HEK293 (cell line): Measurements from ENCODE around the gene RNASE8.

ENCODE experiments used
- CTCF ChIA-PET: fragments of 350-600 bp; formaldehyde crosslinking; extraction: SDS; loops from one replicate; lab custom pipeline; 2021; ENCODE audit warnings: antibody characterized with exemption; lab: Yijun Ruan, JAX
- POLR2A ChIA-PET: fragments of 300-600 bp; formaldehyde crosslinking; extraction: SDS; loops from one replicate; lab custom pipeline; 2020; ENCODE audit warnings: antibody characterized with exemption, inconsistent platforms; lab: Yijun Ruan, JAX
- H3K27ac ChIP-seq: fragments of 200-500 bp; sonication (Bioruptor generic); 2 replicates; pipeline ENCODE4 v1.5.1; 2014; ENCODE audit warnings: low read depth, low read length, control low read depth, inconsistent platforms; ENCODE audit errors: extremely low read depth
- H3K36me3 ChIP-seq, 2 experiments: fragments of 200-500 bp in 1 of 2; sonication (Bioruptor generic) in 1 of 2; 1 replicate in 1 of 2; 2 replicates in 1 of 2; pipeline ENCODE4 v1.5.1; 2014 to 2017; ENCODE audit warnings: inconsistent platforms in 2 of 2, low read length in 2 of 2; ENCODE audit not compliant: control insufficient read depth in 2 of 2, insufficient read depth in 1 of 2
- H3K4me1 ChIP-seq: fragments of 200-500 bp; sonication (Bioruptor generic); 2 replicates; pipeline ENCODE4 v1.5.1; 2014; ENCODE audit warnings: mild to moderate bottlenecking, low read length, inconsistent platforms; ENCODE audit not compliant: control insufficient read depth, insufficient read depth
- H3K4me3 ChIP-seq: 2 replicates; pipeline ENCODE4 v1.5.1; 2011; ENCODE audit warnings: low read depth, mild to moderate bottlenecking, control low read depth, low read length, moderate library complexity
- H3K9me3 ChIP-seq: fragments of 200-500 bp; sonication (Bioruptor generic); 2 replicates; pipeline ENCODE4 v1.5.1; 2014; ENCODE audit warnings: low read depth, low read length, inconsistent platforms; ENCODE audit not compliant: control insufficient read depth, insufficient read depth
- GLIS1 ChIP-seq: fragments of 450-650 bp; formaldehyde crosslinking; IDR thresholded peaks from 2 replicates; pipeline ENCODE4 v1.5.1; 2016; ENCODE audit warnings: missing biosample characterization, missing genetic modification characterization
- KLF1 ChIP-seq: fragments of 450-650 bp; formaldehyde crosslinking; IDR thresholded peaks from 2 replicates; pipeline ENCODE4 v1.5.1; 2016; ENCODE audit warnings: missing biosample characterization, missing genetic modification characterization
- MYNN ChIP-seq: fragments of 450-650 bp; formaldehyde crosslinking; IDR thresholded peaks from 2 replicates; pipeline ENCODE4 v1.5.1; 2016; ENCODE audit warnings: missing biosample characterization, missing genetic modification characterization, borderline replicate concordance
- SCRT2 ChIP-seq: fragments of 450-650 bp; formaldehyde crosslinking; IDR thresholded peaks from 2 replicates; pipeline ENCODE4 v1.5.1; 2016; ENCODE audit warnings: missing biosample characterization, missing genetic modification characterization
- TCF7L2 ChIP-seq: IDR thresholded peaks from 2 replicates; pipeline ENCODE4 v1.6.1; 2011; ENCODE audit warnings: low read depth, mild to moderate bottlenecking, inconsistent platforms, low read length, moderate library complexity, borderline replicate concordance
- ZBTB17 ChIP-seq: fragments of 450-650 bp; formaldehyde crosslinking; IDR thresholded peaks from 2 replicates; pipeline ENCODE4 v1.5.1; 2016; ENCODE audit warnings: missing biosample characterization, missing genetic modification characterization
- ZFP41 ChIP-seq: fragments of 450-650 bp; formaldehyde crosslinking; IDR thresholded peaks from 2 replicates; pipeline ENCODE4 v1.5.1; 2016; ENCODE audit warnings: missing biosample characterization, missing genetic modification characterization, borderline replicate concordance
- ZIC2 ChIP-seq: fragments of 450-650 bp; formaldehyde crosslinking; IDR thresholded peaks from 2 replicates; pipeline ENCODE4 v1.5.1; 2016; ENCODE audit warnings: missing biosample characterization, missing genetic modification characterization
- ZNF138 ChIP-seq: fragments of 450-650 bp; formaldehyde crosslinking; IDR thresholded peaks from 2 replicates; pipeline ENCODE4 v1.5.1; 2016; ENCODE audit warnings: missing biosample characterization, missing genetic modification characterization, borderline replicate concordance
- ZNF23 ChIP-seq: fragments of 450-650 bp; formaldehyde crosslinking; IDR thresholded peaks from 2 replicates; pipeline ENCODE4 v1.5.1; 2016; ENCODE audit warnings: missing biosample characterization, missing genetic modification characterization, borderline replicate concordance
- ZNF24 ChIP-seq: fragments of 450-650 bp; formaldehyde crosslinking; IDR thresholded peaks from 2 replicates; pipeline ENCODE4 v1.5.1; 2016; ENCODE audit warnings: missing biosample characterization, missing genetic modification characterization
- ZNF311 ChIP-seq: fragments of 450-650 bp; formaldehyde crosslinking; IDR thresholded peaks from 2 replicates; pipeline ENCODE4 v1.5.1; 2017; ENCODE audit warnings: missing biosample characterization, missing genetic modification characterization, borderline replicate concordance
- ZNF341 ChIP-seq: fragments of 450-650 bp; formaldehyde crosslinking; IDR thresholded peaks from 2 replicates; pipeline ENCODE4; 2016; ENCODE audit warnings: low read depth, missing biosample characterization, missing genetic modification characterization
- ZNF394 ChIP-seq: fragments of 450-650 bp; formaldehyde crosslinking; IDR thresholded peaks from 2 replicates; pipeline ENCODE4 v1.5.1; 2016; ENCODE audit warnings: missing biosample characterization, missing genetic modification characterization, mild to moderate bottlenecking, moderate library complexity, borderline replicate concordance
- ZNF629 ChIP-seq: fragments of 450-650 bp; formaldehyde crosslinking; IDR thresholded peaks from 2 replicates; pipeline ENCODE4 v1.5.1; 2017; ENCODE audit warnings: missing biosample characterization, missing genetic modification characterization
- ZNF654 ChIP-seq: fragments of 450-650 bp; formaldehyde crosslinking; IDR thresholded peaks from 2 replicates; pipeline ENCODE4 v1.5.1; 2016; ENCODE audit warnings: low read depth, missing biosample characterization, missing genetic modification characterization
- ZNF707 ChIP-seq: fragments of 450-650 bp; formaldehyde crosslinking; IDR thresholded peaks from 2 replicates; pipeline ENCODE4 v1.5.1; 2016; ENCODE audit warnings: missing biosample characterization, missing genetic modification characterization
- TF ChIP-seq, protein P1 (sequence below): fragments of 450-650 bp; formaldehyde crosslinking; IDR thresholded peaks from 2 replicates; pipeline ENCODE4 v1.5.1; 2016; ENCODE audit warnings: missing biosample characterization, missing genetic modification characterization, borderline replicate concordance
- TF ChIP-seq, protein P2 (sequence below): fragments of 450-650 bp; formaldehyde crosslinking; conservative IDR thresholded peaks from 2 replicates; pipeline ENCODE4 v1.5.1; 2016; ENCODE audit warnings: low read depth, missing biosample characterization, missing genetic modification characterization
- TF ChIP-seq, protein P3 (sequence below): fragments of 450-650 bp; formaldehyde crosslinking; IDR thresholded peaks from 2 replicates; pipeline ENCODE4 v1.5.1; 2016; ENCODE audit warnings: missing biosample characterization, missing genetic modification characterization, borderline replicate concordance
- TF ChIP-seq, protein P4 (sequence below): fragments of 450-650 bp; formaldehyde crosslinking; IDR thresholded peaks from 2 replicates; pipeline ENCODE4 v1.5.1; 2016; ENCODE audit warnings: missing biosample characterization, missing genetic modification characterization

The RNASE8 gene

DNA sequence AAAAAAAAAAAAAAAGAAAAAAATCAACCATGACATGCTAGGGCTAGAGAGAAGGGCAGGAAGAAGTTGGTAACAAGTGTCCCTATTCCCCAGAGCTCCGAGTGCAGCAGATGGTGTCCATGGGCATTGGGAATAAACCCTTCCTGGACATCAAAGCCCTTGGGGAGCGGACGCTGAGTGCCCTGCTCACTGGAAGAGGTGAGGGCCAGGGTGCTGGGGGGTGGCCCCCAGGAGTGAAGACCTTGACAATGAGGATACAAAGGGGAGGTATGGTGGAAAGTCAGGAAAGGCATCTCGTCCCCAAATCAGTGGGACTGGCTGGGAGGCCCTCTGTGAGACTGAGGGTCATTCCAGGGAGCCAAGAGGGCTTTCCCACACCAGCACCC, 29.3 kb downstream of the RNASE8 start (continued):
- TF ChIP-seq, protein P1, sequence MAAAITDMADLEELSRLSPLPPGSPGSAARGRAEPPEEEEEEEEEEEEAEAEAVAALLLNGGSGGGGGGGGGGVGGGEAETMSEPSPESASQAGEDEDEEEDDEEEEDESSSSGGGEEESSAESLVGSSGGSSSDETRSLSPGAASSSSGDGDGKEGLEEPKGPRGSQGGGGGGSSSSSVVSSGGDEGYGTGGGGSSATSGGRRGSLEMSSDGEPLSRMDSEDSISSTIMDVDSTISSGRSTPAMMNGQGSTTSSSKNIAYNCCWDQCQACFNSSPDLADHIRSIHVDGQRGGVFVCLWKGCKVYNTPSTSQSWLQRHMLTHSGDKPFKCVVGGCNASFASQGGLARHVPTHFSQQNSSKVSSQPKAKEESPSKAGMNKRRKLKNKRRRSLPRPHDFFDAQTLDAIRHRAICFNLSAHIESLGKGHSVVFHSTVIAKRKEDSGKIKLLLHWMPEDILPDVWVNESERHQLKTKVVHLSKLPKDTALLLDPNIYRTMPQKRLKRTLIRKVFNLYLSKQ: no peak
- TF ChIP-seq ZFP41 (tag by site-specific recombination): no peak

DNA sequence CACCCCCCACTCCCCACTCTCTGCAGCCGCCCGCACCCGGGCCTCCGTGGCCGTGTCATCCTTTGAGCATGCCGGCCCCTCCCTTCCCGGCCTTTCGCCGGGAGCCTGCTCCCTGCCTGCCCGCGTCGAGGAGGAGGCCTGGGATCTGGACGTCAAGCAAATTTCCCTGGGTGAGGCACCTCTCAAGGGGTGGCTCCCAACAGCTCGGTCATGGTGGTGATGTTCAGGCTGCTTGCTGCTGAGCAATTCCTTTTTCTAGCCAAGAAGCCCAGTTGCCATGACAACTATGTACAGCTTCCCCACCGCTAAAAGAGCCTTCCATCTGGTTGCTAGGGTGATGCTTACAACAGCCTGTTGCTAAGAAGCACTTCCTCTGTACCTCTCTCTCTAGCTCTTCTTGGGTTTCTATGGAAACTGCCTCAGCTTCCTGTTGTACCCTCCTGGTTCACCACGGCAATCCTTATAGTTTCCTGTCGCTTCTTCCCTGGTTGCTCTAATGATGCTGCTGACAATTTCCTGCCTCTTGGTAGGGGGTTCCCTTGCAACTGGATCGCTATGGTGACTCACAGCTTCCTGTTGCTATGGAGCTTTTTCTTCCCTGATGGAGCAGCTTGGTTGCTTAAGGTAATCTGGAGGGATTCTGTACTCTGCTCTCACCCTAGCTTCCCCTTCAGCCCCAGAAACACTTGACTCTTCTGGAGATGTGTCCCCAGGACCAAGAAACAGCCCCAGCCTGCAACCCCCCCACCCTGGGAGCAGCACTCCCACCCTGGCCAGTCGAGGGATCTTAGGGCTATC, 29.9 kb downstream of the RNASE8 start:
- POLR2A ChIA-PET: interaction anchor here (0.6 to 9.9 kb wide), 6 partner anchors 11 to 73 kb away, joined by 3 to 71 read pairs (median 4); partner anchors contain the start of genes ARHGEF40 and ZNF219
- Histone ChIP-seq H3K36me3 (peaks cover 11 to 82% of the 10 kb centered on the region in 2 experiments; a peak in 2 of 3 replicates), H3K4me3 (no peak overlapping the region), H3K27ac (no peak overlapping the region), H3K4me1 (no peaks in the 10 kb centered on the region), H3K9me3 (no peaks in the 10 kb centered on the region)
- CTCF ChIA-PET: interaction anchor here (1.1 to 4.0 kb wide), 6 partner anchors 10 to 391 kb away, joined by 4 to 42 read pairs (median 11); partner anchors contain the start of gene ARHGEF40
- TF ChIP-seq ZIC2 (tag by site-specific recombination) (0 out of 2 replicates have a peak, but pooled peaks have one; percentile 12), SCRT2 (peak; percentile 92), ZNF311 (tag by site-specific recombination) (no peak), MYNN (tag by site-specific recombination) (peak; percentile 95), ZNF654 (no peak), ZNF138 (tag by site-specific recombination) (no peak), TCF7L2 (no peak), KLF1 (no peak), ZBTB17 (tag by site-specific recombination) (0 out of 2 replicates have a peak, but pooled peaks have one; percentile 49), ZNF707 (tag by site-specific recombination) (no peak), ZNF24 (tag by site-specific recombination) (no peak), ZNF341 (tag by site-specific recombination) (peak; percentile 68), ZNF629 (tag by site-specific recombination) (0 out of 2 replicates have a peak, but pooled peaks have one; percentile 24), ZNF23 (no peak), GLIS1 (peak; percentile 77), ZNF394 (tag by site-specific recombination) (0 out of 2 replicates have a peak, but pooled peaks have one; percentile 17)
- TF ChIP-seq, protein P2, sequence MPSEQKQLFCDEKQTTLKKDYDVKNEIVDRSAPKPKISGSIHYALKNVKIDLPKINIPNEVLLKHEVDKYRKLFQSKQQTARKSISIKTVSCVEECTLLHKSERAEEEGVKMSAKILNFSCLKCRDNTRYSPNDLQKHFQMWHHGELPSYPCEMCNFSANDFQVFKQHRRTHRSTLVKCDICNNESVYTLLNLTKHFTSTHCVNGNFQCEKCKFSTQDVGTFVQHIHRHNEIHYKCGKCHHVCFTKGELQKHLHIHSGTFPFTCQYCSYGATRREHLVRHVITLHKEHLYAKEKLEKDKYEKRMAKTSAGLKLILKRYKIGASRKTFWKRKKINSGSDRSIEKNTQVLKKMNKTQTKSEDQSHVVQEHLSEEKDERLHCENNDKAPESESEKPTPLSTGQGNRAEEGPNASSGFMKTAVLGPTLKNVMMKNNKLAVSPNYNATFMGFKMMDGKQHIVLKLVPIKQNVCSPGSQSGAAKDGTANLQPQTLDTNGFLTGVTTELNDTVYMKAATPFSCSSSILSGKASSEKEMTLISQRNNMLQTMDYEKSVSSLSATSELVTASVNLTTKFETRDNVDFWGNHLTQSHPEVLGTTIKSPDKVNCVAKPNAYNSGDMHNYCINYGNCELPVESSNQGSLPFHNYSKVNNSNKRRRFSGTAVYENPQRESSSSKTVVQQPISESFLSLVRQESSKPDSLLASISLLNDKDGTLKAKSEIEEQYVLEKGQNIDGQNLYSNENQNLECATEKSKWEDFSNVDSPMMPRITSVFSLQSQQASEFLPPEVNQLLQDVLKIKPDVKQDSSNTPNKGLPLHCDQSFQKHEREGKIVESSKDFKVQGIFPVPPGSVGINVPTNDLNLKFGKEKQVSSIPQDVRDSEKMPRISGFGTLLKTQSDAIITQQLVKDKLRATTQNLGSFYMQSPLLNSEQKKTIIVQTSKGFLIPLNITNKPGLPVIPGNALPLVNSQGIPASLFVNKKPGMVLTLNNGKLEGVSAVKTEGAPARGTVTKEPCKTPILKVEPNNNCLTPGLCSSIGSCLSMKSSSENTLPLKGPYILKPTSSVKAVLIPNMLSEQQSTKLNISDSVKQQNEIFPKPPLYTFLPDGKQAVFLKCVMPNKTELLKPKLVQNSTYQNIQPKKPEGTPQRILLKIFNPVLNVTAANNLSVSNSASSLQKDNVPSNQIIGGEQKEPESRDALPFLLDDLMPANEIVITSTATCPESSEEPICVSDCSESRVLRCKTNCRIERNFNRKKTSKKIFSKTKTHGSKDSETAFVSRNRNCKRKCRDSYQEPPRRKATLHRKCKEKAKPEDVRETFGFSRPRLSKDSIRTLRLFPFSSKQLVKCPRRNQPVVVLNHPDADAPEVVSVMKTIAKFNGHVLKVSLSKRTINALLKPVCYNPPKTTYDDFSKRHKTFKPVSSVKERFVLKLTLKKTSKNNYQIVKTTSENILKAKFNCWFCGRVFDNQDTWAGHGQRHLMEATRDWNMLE: no peak
- TF ChIP-seq, protein P3, sequence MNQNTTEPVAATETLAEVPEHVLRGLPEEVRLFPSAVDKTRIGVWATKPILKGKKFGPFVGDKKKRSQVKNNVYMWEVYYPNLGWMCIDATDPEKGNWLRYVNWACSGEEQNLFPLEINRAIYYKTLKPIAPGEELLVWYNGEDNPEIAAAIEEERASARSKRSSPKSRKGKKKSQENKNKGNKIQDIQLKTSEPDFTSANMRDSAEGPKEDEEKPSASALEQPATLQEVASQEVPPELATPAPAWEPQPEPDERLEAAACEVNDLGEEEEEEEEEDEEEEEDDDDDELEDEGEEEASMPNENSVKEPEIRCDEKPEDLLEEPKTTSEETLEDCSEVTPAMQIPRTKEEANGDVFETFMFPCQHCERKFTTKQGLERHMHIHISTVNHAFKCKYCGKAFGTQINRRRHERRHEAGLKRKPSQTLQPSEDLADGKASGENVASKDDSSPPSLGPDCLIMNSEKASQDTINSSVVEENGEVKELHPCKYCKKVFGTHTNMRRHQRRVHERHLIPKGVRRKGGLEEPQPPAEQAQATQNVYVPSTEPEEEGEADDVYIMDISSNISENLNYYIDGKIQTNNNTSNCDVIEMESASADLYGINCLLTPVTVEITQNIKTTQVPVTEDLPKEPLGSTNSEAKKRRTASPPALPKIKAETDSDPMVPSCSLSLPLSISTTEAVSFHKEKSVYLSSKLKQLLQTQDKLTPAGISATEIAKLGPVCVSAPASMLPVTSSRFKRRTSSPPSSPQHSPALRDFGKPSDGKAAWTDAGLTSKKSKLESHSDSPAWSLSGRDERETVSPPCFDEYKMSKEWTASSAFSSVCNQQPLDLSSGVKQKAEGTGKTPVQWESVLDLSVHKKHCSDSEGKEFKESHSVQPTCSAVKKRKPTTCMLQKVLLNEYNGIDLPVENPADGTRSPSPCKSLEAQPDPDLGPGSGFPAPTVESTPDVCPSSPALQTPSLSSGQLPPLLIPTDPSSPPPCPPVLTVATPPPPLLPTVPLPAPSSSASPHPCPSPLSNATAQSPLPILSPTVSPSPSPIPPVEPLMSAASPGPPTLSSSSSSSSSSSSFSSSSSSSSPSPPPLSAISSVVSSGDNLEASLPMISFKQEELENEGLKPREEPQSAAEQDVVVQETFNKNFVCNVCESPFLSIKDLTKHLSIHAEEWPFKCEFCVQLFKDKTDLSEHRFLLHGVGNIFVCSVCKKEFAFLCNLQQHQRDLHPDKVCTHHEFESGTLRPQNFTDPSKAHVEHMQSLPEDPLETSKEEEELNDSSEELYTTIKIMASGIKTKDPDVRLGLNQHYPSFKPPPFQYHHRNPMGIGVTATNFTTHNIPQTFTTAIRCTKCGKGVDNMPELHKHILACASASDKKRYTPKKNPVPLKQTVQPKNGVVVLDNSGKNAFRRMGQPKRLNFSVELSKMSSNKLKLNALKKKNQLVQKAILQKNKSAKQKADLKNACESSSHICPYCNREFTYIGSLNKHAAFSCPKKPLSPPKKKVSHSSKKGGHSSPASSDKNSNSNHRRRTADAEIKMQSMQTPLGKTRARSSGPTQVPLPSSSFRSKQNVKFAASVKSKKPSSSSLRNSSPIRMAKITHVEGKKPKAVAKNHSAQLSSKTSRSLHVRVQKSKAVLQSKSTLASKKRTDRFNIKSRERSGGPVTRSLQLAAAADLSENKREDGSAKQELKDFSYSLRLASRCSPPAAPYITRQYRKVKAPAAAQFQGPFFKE (tag by site-specific recombination): no peak
- TF ChIP-seq, protein P4, sequence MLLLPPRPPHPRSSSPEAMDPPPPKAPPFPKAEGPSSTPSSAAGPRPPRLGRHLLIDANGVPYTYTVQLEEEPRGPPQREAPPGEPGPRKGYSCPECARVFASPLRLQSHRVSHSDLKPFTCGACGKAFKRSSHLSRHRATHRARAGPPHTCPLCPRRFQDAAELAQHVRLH: no peak
